GM23248 (cell line): ENCODE data around the gene RPGRIP1.

Source experiments
- EZH2 ChIP-seq: fragments of 200-600 bp; sonication (generic); IDR thresholded peaks from 2 replicates; pipeline ENCODE4 v1.6.1; 2018; ENCODE audit warnings: antibody characterized with exemption, mild to moderate bottlenecking; ENCODE audit not compliant: insufficient read depth, poor library complexity, severe bottlenecking
- EZH2phosphoT487 ChIP-seq: fragments of 200-600 bp; sonication (generic); IDR thresholded peaks from 2 replicates; pipeline ENCODE4 v1.6.1; 2018; ENCODE audit warnings: antibody characterized with exemption, moderate library complexity, mild to moderate bottlenecking, low read depth; ENCODE audit not compliant: insufficient read depth

GRCh38 chr14:21275261-21275858 is 4.5 kb upstream of the RPGRIP1 start:
- TF ChIP-seq EZH2 (no peak), EZH2phosphoT487 (no peak)
